Cardiac muscle cell (in vitro differentiated cells and primary cell): ENCODE measurements around the gene XPO4. TPM values are rescaled to one million over a fixed set of nuclear protein-coding genes. Genes with fewer than 3 reads are reported as not detected.

Source experiments
- DNase-seq, 2 donors: peaks; one replicate each; pipeline versions ENCODE4 v3.0.0 to v3.0.0-alpha.2; 2010 to 2017; ENCODE audit warnings: low read depth in 1 of 2, low spot score in 1 of 2
- H3K27ac ChIP-seq: fragments of 200-600 bp; sonication (generic); 2 replicates; pipeline ENCODE4 v1.5.1; 2016
- H3K27me3 ChIP-seq: fragments of 200-600 bp; sonication (generic); 2 replicates; pipeline ENCODE4 v1.6.0; 2016; ENCODE audit warnings: control low read depth
- H3K36me3 ChIP-seq: fragments of 200-600 bp; sonication (generic); 2 replicates; pipeline ENCODE4 v1.5.1; 2016; ENCODE audit warnings: control low read depth
- H3K4me1 ChIP-seq: fragments of 200-600 bp; sonication (generic); 2 replicates; pipeline ENCODE4 v1.8.1; 2017; ENCODE audit warnings: low read depth, mild to moderate bottlenecking, mixed run types
- H3K4me3 ChIP-seq: fragments of 200-600 bp; sonication (generic); 2 replicates; pipeline ENCODE4 v1.5.1; 2016; ENCODE audit warnings: mild to moderate bottlenecking
- H3K9me3 ChIP-seq: fragments of 200-600 bp; sonication (generic); 2 replicates; pipeline ENCODE4 v1.5.1; 2017; ENCODE audit warnings: low read depth, mild to moderate bottlenecking, control low read depth
- polyA plus RNA-seq: library from polyadenylated mRNA; unstranded; fragments of >200 nt; fragmentation: Nextera tagmentation; extraction: Ambion mirVana; gene quantifications from 2 replicates; pipeline ENCODE4 v1.2.1, GENCODE V29; 2016
- total RNA-seq: library from RNA; depleted of rRNA; stranded (reverse); fragments of >200 nt; gene quantifications from 2 replicates; pipeline ENCODE4 v1.2.3, GENCODE V29; 2016
- TF ChIP-seq, protein P1 (sequence below): IDR thresholded peaks from 2 replicates; pipeline ENCODE4 v1.5.1; 2012; ENCODE audit warnings: low read depth, mild to moderate bottlenecking, low read length

The XPO4 gene
- total and polyA plus RNA-seq, 2 experiments from 2014 or later = 51.8 to 177 TPM

DNA sequence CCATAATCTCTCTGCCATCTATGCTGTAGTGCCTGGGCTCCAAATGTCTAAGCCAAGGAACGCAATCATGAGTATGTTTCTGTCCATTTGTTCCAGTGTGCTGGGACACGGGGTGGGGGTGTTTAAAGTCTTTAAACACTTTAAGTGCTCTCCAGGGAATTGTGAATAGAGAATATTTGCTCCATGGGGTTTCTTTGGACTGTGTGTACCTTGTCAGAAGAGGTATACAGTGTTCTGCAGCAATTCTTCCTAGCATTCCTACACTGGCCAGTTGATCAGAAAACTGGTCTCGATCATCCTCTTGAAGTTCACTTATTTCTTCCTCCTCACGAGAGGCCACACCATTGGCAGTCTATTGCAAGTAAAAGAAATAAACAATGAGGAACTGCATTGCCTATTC is 93.7 kb downstream of the XPO4 start:
- no peak for DNase-seq
- TF ChIP-seq, protein P1, sequence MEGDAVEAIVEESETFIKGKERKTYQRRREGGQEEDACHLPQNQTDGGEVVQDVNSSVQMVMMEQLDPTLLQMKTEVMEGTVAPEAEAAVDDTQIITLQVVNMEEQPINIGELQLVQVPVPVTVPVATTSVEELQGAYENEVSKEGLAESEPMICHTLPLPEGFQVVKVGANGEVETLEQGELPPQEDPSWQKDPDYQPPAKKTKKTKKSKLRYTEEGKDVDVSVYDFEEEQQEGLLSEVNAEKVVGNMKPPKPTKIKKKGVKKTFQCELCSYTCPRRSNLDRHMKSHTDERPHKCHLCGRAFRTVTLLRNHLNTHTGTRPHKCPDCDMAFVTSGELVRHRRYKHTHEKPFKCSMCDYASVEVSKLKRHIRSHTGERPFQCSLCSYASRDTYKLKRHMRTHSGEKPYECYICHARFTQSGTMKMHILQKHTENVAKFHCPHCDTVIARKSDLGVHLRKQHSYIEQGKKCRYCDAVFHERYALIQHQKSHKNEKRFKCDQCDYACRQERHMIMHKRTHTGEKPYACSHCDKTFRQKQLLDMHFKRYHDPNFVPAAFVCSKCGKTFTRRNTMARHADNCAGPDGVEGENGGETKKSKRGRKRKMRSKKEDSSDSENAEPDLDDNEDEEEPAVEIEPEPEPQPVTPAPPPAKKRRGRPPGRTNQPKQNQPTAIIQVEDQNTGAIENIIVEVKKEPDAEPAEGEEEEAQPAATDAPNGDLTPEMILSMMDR = no peak
- Histone ChIP-seq H3K9me3 (no peaks in the 10 kb centered on the region), H3K4me3 (no peak overlapping the region), H3K27me3 (no peaks in the 10 kb centered on the region), H3K36me3 (peaks cover 56% of the 10 kb centered on the region), H3K27ac (peak overlapping the region; percentile 69), H3K4me1 (peaks cover 66% of the 10 kb centered on the region)

DNA sequence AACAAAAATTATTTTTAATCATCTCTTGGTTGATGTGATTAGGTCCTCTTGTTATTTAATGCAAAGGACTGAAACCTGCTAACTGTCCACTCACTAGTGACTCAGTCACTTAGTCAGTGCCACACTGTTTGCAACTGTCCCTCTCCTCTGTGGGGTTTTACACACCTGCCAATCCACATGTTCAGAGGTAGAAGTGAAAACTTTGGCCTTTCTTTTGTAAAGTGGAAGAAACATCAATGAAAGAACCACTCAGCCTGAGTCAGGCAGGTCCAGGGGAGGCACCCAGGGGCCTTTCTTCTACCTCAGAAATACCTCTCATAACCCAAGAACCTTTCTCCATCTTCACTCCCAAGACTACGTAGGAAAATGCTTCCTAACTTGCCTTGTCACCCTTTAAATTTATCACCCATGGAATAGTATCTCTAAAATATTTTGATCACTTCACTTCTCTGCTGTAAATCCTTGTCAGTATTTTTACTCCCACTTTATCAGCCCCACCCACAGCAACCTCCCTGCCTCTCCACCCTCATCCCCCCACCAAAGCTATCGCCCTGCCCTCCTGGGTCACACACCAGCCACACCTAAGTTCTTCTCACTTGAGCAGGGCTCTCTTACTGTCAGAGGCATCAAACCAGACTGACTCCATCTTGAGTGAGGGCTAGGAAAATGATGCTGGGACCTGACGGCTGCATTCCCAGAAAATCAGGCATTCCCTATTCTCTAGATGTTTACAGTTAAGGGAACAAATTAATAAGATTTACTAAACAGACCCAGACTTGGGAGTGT is 99.2 kb downstream of the XPO4 start:
- Histone ChIP-seq H3K36me3 (peaks cover 79% of the 10 kb centered on the region), H3K27me3 (no peaks in the 10 kb centered on the region), H3K4me1 (peaks cover 45% of the 10 kb centered on the region), H3K9me3 (no peaks in the 10 kb centered on the region), H3K4me3 (no peak overlapping the region), H3K27ac (peak overlapping the region; percentile 88)
- TF ChIP-seq, protein P1 = no peak
- DNase-seq = no peak

- no peaks in the 10 kb centered on the region for H3K9me3 ChIP-seq
- H3K27ac ChIP-seq = peak overlapping the region; percentile 88
- no peaks in the 10 kb centered on the region for H3K27me3 ChIP-seq
- H3K4me3 ChIP-seq = no peak overlapping the region
- H3K4me1 ChIP-seq = peaks cover 52% of the 10 kb centered on the region
- no peak for DNase-seq
- TF ChIP-seq, protein P1 = no peak
- peaks cover 79% of the 10 kb centered on the region for H3K36me3 ChIP-seq
Observed at GRCh38 chr13:20801707-20802106, 100.8 kb downstream of the XPO4 start.

GRCh38 chr13:20799726-20800416 is 102.7 kb downstream of the XPO4 start:
- no peaks in the 10 kb centered on the region for H3K27me3 ChIP-seq
- peak; percentile 52 to 62 for DNase-seq
- TF ChIP-seq, protein P1 = no peak
- H3K4me3 ChIP-seq = no peak overlapping the region
- peak overlapping the region; percentile 88 for H3K27ac ChIP-seq
- H3K4me1 ChIP-seq = peaks cover 45% of the 10 kb centered on the region
- peaks cover 83% of the 10 kb centered on the region for H3K36me3 ChIP-seq
- H3K9me3 ChIP-seq = no peaks in the 10 kb centered on the region

DNA sequence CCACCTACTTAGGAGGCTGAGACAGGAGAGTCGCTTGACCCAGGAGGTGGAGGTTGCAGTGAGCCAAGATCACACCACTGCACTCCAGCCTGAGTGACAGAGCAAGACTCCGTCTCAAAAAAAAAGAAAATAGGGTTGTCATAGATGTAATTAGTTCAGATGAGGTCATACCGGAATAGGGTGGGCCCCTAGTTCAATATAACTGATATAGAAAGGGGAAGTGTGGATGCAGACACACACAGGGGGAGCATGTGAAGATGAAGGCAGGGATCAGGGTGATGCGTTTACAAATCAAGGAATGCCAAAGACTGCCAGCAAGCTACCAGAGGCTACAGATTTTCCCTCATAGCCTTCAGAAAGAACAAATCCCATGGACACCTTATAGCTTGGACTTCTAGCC is 104.5 kb downstream of the XPO4 start:
- peaks cover 37% of the 10 kb centered on the region for H3K4me1 ChIP-seq
- H3K27ac ChIP-seq = peak overlapping the region; percentile 75
- H3K4me3 ChIP-seq = no peak overlapping the region
- TF ChIP-seq, protein P1 = no peak
- H3K36me3 ChIP-seq = peaks cover 91% of the 10 kb centered on the region
- no peaks in the 10 kb centered on the region for H3K27me3 ChIP-seq
- no peaks in the 10 kb centered on the region for H3K9me3 ChIP-seq
- no peak for DNase-seq
